WTC11 (cell line): Measurements from ENCODE around the gene FFAR3. TPM values are rescaled to one million over a fixed set of nuclear protein-coding genes. Genes with fewer than 3 reads are reported as not detected.

Experiments
- ATAC-seq: fragments of 200-7000 bp; cut with Tn5 transposase; 2 replicates; pipeline ENCODE4 v1.10.0; 2021; ENCODE audit warnings: mild to moderate bottlenecking, moderate library complexity
- CTCF ChIA-PET: fragments of 300-600 bp; sonication (Branson Sonifier 250); formaldehyde crosslinking; loops from one replicate; lab custom pipeline; 2021; ENCODE audit warnings: antibody characterized with exemption; lab: Charles Lee
- POLR2A ChIA-PET: fragments of 350-600 bp; sonication (Branson Sonifier 250); formaldehyde crosslinking; loops from one replicate; lab custom pipeline; 2021; ENCODE audit warnings: antibody characterized with exemption; lab: Charles Lee
- DNase-seq: peaks from one replicate; pipeline ENCODE4 v3.0.0; 2021; ENCODE audit warnings: low spot score
- H3K27ac Mint-ChIP-seq: 2 replicates; pipeline ENCODE4 v1.8.0; 2021; ENCODE audit warnings: mixed read lengths
- H3K27me3 Mint-ChIP-seq: 2 replicates; pipeline ENCODE4 v1.8.0; 2021; ENCODE audit warnings: low read depth, mild to moderate bottlenecking, moderate library complexity, mixed read lengths
- H3K36me3 Mint-ChIP-seq: 2 replicates; pipeline ENCODE4 v1.8.0; 2021; ENCODE audit warnings: mixed read lengths
- H3K4me1 Mint-ChIP-seq: 2 replicates; pipeline ENCODE4 v1.8.0; 2022; ENCODE audit warnings: mixed read lengths
- H3K4me3 Mint-ChIP-seq: 2 replicates; pipeline ENCODE4 v1.8.0; 2021; ENCODE audit warnings: mild to moderate bottlenecking, moderate library complexity, mixed read lengths
- H3K9me3 Mint-ChIP-seq: 2 replicates; pipeline ENCODE4 v1.8.0; 2021; ENCODE audit warnings: mixed read lengths
- E2F4 ChIP-seq: sonication (generic); formaldehyde crosslinking; IDR thresholded peaks from 2 replicates; pipeline ENCODE4 v1.8.1; 2022; ENCODE audit warnings: low read depth, mild to moderate bottlenecking, moderate library complexity, missing genetic modification reagents, borderline replicate concordance
- FOXK1 ChIP-seq: sonication (generic); formaldehyde crosslinking; IDR thresholded peaks from 2 replicates; pipeline ENCODE4 v1.8.0; 2022; ENCODE audit warnings: mild to moderate bottlenecking, moderate library complexity, missing genetic modification reagents
- HMGXB4 ChIP-seq: sonication (generic); formaldehyde crosslinking; IDR thresholded peaks from 2 replicates; pipeline ENCODE4 v1.8.1; 2023; ENCODE audit warnings: mild to moderate bottlenecking, moderate library complexity, missing genetic modification reagents
- NFE2L1 ChIP-seq: sonication (generic); formaldehyde crosslinking; IDR thresholded peaks from 2 replicates; pipeline ENCODE4 v1.8.1; 2023; ENCODE audit warnings: missing genetic modification reagents
- NFYB ChIP-seq: sonication (generic); formaldehyde crosslinking; conservative IDR thresholded peaks from 2 replicates; pipeline ENCODE4 v1.8.0; 2022; ENCODE audit warnings: low read depth, missing genetic modification reagents
- RELA ChIP-seq: sonication (generic); formaldehyde crosslinking; IDR thresholded peaks from 2 replicates; pipeline ENCODE4 v1.8.1; 2022; ENCODE audit warnings: missing genetic modification reagents, mild to moderate bottlenecking, borderline replicate concordance
- SP1 ChIP-seq: sonication (generic); formaldehyde crosslinking; conservative IDR thresholded peaks from 2 replicates; pipeline ENCODE4 v1.8.1; 2022; ENCODE audit warnings: missing genetic modification reagents
- TCF7 ChIP-seq: sonication (generic); formaldehyde crosslinking; IDR thresholded peaks from 2 replicates; pipeline ENCODE4 v1.8.0; 2022; ENCODE audit warnings: mild to moderate bottlenecking, low read depth, missing genetic modification reagents, moderate library complexity
- ZNF317 ChIP-seq: sonication (generic); formaldehyde crosslinking; IDR thresholded peaks from 2 replicates; pipeline ENCODE4 v1.8.1; 2023; ENCODE audit warnings: low read depth, mild to moderate bottlenecking, moderate library complexity, missing genetic modification reagents, borderline replicate concordance
- ZNF423 ChIP-seq: fragments of 250-450 bp; sonication (Bioruptor Pico); IDR thresholded peaks from 2 replicates; pipeline ENCODE4 v2.1.2; 2022; ENCODE audit warnings: mild to moderate bottlenecking, moderate library complexity
- ZNF532 ChIP-seq: fragments of 250-450 bp; sonication (Bioruptor Pico); IDR thresholded peaks from 2 replicates; pipeline ENCODE4 v1.9.0; 2021; ENCODE audit warnings: mild to moderate bottlenecking, borderline replicate concordance
- total RNA-seq: library from RNA; stranded (reverse); gene quantifications from 3 replicates; pipeline ENCODE4 v1.2.3, GENCODE V29; 2021
- TF ChIP-seq, protein P1 (sequence below): sonication (generic); formaldehyde crosslinking; IDR thresholded peaks from 2 replicates; pipeline ENCODE4 v1.8.0; 2023; ENCODE audit warnings: mild to moderate bottlenecking, missing genetic modification reagents
- TF ChIP-seq, protein P2 (sequence below): fragments of 250-450 bp; sonication (Bioruptor Pico); IDR thresholded peaks from 2 replicates; pipeline ENCODE4 v1.8.0; 2021; ENCODE audit warnings: mild to moderate bottlenecking

FFAR3 gene
- total RNA-seq, 1 experiment from 2014 or later = not detected

DNA sequence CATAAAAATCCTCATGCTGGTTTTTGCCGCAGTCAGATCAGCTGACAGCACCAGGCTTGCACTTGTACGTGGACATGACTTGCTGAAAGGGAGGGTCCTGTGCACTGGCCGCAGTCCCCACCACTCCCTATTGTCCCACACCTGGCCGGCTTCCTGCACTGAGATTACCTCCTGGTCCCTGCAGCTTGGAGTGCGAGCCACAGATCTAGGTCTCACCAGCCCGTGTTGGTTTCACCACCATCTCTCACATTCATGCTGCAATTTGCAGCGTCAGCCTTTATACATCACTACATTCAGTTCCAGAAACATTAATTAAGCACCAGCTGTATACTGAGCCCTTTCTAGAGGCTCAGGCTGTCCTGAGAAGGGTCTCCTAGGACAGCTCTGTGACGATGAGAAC is 44.2 kb upstream of the FFAR3 start:
- H3K9me3 Mint-ChIP-seq = no peaks in the 10 kb centered on the region
- H3K27me3 Mint-ChIP-seq = no peaks in the 10 kb centered on the region
- no peaks in the 10 kb centered on the region for H3K36me3 Mint-ChIP-seq
- CTCF ChIA-PET = interaction anchor here (0.9 to 1.3 kb wide), 2 partner anchors 86 to 247 kb away, joined by 3 read pairs; partner anchors contain the start of gene FAM187B
- no peak for DNase-seq
- no peak for TF ChIP-seq ZNF423 (CRISPR knock-in tag)
- no peak for TF ChIP-seq E2F4
- TF ChIP-seq SP1 (CRISPR knock-in tag) = no peak
- TF ChIP-seq ZNF532 (CRISPR knock-in tag) = no peak
- TF ChIP-seq, all 79 proteins: peak for 0
- H3K4me1 Mint-ChIP-seq = no peaks in the 10 kb centered on the region
- ATAC-seq = no peak
- POLR2A ChIA-PET = no interaction called here
- H3K27ac Mint-ChIP-seq = no peak overlapping the region
- H3K4me3 Mint-ChIP-seq = no peak overlapping the region

- no peak for ATAC-seq
- ChIA-PET POLR2A (no interaction called here), CTCF (interaction anchor here (0.6 to 1.2 kb wide), 5 partner anchors 8 to 248 kb away, joined by 3 to 4 read pairs (median 3); no protein-coding TSS in a partner anchor)
- TF ChIP-seq NFE2L1 (CRISPR knock-in tag) = no peak
- TF ChIP-seq ZNF317 = no peak
- TF ChIP-seq, protein P1, sequence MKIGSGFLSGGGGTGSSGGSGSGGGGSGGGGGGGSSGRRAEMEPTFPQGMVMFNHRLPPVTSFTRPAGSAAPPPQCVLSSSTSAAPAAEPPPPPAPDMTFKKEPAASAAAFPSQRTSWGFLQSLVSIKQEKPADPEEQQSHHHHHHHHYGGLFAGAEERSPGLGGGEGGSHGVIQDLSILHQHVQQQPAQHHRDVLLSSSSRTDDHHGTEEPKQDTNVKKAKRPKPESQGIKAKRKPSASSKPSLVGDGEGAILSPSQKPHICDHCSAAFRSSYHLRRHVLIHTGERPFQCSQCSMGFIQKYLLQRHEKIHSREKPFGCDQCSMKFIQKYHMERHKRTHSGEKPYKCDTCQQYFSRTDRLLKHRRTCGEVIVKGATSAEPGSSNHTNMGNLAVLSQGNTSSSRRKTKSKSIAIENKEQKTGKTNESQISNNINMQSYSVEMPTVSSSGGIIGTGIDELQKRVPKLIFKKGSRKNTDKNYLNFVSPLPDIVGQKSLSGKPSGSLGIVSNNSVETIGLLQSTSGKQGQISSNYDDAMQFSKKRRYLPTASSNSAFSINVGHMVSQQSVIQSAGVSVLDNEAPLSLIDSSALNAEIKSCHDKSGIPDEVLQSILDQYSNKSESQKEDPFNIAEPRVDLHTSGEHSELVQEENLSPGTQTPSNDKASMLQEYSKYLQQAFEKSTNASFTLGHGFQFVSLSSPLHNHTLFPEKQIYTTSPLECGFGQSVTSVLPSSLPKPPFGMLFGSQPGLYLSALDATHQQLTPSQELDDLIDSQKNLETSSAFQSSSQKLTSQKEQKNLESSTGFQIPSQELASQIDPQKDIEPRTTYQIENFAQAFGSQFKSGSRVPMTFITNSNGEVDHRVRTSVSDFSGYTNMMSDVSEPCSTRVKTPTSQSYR (CRISPR knock-in tag) = no peak
- TF ChIP-seq NFYB (CRISPR knock-in tag) = no peak
- TF ChIP-seq HMGXB4 = no peak
- TF ChIP-seq SP1 (CRISPR knock-in tag) = no peak
- no peak for TF ChIP-seq TCF7
- no peak for TF ChIP-seq FOXK1
- TF ChIP-seq RELA (CRISPR knock-in tag) = no peak
- TF ChIP-seq E2F4 = no peak
- TF ChIP-seq, protein P2, sequence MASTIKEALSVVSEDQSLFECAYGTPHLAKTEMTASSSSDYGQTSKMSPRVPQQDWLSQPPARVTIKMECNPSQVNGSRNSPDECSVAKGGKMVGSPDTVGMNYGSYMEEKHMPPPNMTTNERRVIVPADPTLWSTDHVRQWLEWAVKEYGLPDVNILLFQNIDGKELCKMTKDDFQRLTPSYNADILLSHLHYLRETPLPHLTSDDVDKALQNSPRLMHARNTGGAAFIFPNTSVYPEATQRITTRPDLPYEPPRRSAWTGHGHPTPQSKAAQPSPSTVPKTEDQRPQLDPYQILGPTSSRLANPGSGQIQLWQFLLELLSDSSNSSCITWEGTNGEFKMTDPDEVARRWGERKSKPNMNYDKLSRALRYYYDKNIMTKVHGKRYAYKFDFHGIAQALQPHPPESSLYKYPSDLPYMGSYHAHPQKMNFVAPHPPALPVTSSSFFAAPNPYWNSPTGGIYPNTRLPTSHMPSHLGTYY = no peak
- H3K4me3 Mint-ChIP-seq = no peak overlapping the region
- DNase-seq = no peak
- H3K27ac Mint-ChIP-seq = no peak overlapping the region
- no peaks in the 10 kb centered on the region for H3K4me1 Mint-ChIP-seq
- H3K27me3 Mint-ChIP-seq = no peaks in the 10 kb centered on the region
- H3K36me3 Mint-ChIP-seq = no peaks in the 10 kb centered on the region
- H3K9me3 Mint-ChIP-seq = no peaks in the 10 kb centered on the region
Measured at GRCh38 chr19:35314858-35315470, 43.3 kb upstream of the FFAR3 start.
